G401.6 (cell line): Measurements from ENCODE around the gene UBE2E3.
"Not testable (repeated sequence)": the region's sequence is repeated elsewhere in the genome, so short reads cannot be mapped to it uniquely, and the experiment has no call there.

Source experiments
- FAIRE-seq: peaks from 2 replicates; lab custom pipeline; 2012; peaks lifted over from hg19 to GRCh38; lab: Jason Lieb, UNC

Gene UBE2E3

DNA sequence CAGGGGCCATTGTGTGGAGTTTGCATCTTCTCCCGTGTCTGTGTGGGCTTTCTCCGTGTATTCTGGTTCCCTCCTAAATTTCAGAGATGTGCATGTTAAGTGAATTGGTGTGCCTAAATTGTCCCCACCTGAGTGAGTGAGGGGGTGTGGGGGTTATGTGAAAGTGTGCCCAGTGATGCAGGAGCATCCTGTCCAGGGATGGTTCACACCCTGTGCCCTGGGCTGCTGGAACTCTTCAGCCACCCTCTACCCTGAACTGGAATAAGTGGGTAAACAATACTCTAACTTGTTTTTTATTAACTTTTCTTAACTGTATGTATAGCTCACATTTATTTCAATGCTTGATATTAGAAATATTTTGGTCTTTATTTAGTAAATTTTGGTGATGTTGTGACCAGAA is 56.0 kb downstream of the UBE2E3 start:
- FAIRE-seq = no peak

GRCh38 chr2:181036848-181037603 is 56.6 kb downstream of the UBE2E3 start:
- peak; percentile 25 for FAIRE-seq

GRCh38 chr2:181037922-181038321 is 57.5 kb downstream of the UBE2E3 start:
- no peak for FAIRE-seq

DNA sequence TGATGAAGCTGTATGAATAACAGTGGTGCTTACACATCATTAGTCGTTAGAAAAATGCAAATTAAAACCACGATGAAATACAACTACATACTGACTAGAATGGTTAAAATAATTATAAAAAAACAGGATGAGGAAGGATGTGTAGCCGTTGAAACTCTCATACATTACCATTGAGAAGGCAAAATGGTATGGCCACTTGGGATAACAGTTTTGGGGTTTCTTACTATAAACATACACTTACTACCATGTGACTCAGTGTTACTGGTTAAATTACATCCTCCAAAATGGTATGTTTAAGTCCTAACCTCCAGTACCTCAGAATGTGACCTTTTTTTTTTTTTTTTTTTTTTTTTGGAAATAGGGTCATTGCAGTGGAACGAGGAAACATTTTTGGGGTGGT is 58.4 kb downstream of the UBE2E3 start:
- FAIRE-seq = no peak

- not testable (repeated sequence) for FAIRE-seq
Observed at GRCh38 chr2:181040839-181041238, 60.4 kb downstream of the UBE2E3 start.

DNA sequence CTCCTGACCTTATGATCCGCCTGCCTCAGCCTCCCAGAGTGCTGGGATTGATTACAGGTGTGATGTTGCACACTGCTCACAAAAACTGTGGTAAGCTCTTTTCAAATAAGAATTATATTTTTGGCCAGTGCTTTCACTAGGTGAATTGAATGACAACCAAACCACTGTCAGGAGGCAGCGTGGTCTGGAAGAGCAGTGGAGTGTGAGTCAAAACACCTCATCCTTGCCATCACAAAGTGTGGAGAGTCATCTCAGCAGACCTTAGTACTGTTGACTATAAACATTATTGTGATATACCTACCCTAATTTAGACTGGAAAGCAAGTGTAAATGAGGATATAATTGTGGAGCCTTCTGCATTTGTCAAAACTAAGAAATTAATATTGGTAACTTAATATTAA is 61.3 kb downstream of the UBE2E3 start:
- no peak for FAIRE-seq

GRCh38 chr2:181042706-181043105 is 62.3 kb downstream of the UBE2E3 start:
- no peak for FAIRE-seq

GRCh38 chr2:181046833-181047232 is 66.4 kb downstream of the UBE2E3 start:
- FAIRE-seq = no peak

GRCh38 chr2:181047829-181048228 is 67.4 kb downstream of the UBE2E3 start:
- no peak for FAIRE-seq

DNA sequence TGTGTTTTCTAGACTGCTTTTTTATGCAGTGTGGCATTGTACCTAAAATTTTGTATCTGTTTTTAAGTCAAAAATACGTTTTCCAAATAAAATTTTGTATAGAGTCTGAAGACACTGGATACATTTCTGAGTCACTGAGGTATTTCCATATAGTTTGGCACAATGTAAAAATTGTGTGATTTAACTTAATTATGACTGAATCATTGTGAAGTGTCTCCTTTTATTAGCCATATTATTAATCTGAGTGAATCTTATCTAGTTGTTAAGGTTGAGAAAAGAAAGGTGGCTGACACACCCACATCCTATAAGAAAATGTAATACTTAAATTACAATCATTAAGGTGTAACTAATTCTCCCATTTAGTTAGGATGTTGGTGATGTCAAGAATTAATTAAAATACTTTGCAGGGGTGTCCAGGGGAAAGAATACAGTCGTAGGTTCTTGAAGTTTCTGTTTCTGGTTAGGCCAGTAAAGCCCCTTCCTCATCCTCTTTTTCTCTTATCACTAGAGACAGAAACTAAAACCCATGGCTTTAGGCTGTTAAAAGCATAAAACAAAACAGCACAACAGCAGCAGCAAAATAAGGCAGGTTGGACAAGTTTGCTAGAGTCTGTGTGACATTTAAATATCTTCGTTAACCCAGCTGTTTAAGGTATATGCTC is 71.6 kb downstream of the UBE2E3 start:
- no peak for FAIRE-seq

GRCh38 chr2:181052523-181052891 is 72.1 kb downstream of the UBE2E3 start:
- FAIRE-seq = no peak

- no peak for FAIRE-seq
Observed at GRCh38 chr2:181054256-181054655, 73.9 kb downstream of the UBE2E3 start.

DNA sequence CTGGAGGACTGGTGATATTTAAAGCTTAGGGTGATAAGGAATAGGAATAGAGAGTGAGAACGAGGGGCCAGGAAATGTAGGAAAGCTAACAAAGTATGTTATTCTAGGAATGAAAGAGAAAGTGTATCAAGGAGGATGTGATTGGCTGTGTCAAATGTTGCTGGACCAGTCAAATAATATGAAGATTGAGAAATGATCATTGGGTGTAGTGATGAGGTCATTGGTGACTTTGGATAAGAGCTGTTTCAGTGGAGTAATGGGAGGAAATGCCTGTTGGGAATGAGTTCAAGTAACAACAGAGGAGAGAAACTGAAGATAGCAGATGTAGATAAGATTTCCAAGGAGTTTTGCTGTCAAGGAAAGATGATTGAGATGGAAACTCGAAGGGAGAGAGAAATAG is 74.4 kb downstream of the UBE2E3 start:
- no peak for FAIRE-seq

GRCh38 chr2:181058378-181059269 is 78.2 kb downstream of the UBE2E3 start:
- FAIRE-seq = peak; percentile 93

DNA sequence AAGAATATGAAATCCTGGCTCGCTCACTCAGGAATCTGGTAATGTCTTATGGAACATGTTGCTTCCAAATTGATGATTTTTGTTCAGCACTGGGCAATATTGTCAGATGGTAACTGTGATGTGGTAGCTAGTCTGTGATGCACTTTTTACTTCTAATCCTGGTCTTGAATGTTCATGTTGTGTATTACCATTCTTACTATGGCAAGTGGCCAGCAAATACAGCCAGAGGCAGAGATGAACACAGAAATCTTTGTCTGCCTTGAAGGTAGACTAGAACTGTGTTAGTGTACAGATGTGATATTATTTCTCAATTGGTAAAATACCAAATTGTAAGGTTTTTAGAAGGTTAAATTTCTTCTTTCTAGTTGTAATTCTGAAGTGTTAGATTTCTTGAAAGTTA is 83.3 kb downstream of the UBE2E3 start:
- no peak for FAIRE-seq

DNA sequence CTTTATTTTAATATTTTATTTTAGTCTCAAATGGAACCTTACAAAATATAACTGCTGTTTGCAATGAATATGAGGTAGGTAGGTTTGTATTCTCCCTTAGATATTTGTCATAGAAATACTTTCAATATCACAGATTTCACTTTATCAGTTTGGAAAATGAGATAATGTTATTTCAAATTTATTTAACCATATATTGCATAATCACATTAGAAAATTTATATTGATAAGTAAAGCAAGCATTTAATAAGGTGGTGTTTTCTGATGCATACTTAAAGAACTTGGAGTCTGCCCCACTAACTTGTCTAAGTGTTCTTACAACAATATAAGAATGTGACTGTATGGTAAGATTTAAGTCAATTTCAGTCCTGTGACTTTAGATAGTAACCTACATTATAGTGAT is 85.1 kb downstream of the UBE2E3 start:
- FAIRE-seq = peak; percentile 11

DNA sequence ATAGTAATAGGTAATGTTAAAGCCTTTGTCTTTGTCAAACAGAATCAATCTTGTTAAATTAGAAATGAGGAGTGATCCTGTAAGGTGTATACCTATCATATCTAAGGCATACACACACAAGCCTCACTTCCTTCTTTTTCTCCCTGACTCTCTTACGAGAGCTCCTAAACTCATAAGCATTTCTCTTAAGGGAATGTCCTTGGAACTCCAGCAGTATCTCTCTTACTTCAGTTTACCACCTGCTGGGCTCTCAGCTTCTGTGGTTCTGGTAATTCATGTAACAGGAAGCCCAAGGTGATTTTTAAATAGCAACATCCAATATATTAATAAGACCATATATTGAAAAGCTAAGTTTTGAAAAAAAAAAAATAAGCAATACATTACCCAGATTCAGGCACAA is 85.9 kb downstream of the UBE2E3 start:
- no peak for FAIRE-seq

- FAIRE-seq = no peak
Observed at GRCh38 chr2:181070119-181070835, 89.9 kb downstream of the UBE2E3 start.

DNA sequence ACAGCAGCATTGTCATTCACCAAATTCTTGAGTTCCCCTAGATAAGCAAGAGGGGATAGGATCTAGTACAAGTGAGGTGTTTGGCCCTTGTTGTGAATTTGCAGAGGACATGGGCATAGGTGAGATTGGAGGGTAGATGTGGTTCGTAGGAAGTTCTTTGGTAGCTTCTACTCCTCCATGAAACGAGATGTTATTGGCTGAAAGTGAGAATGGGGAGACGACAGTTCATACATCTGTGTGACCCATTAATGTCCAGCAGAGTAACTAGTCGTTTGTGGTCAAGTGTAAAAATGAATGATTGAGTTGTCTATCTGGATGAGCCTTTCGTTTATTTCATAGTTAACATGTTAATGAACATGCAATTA is 90.4 kb downstream of the UBE2E3 start:
- no peak for FAIRE-seq

- no peak for FAIRE-seq
Observed at GRCh38 chr2:181072486-181073235, 92.3 kb downstream of the UBE2E3 start.

- no peak for FAIRE-seq
Observed at GRCh38 chr2:181073896-181074295, 93.5 kb downstream of the UBE2E3 start.

- no peak for FAIRE-seq
Observed at GRCh38 chr2:181074457-181074856, 94.1 kb downstream of the UBE2E3 start.
